GM19395 (cell line): ENCODE measurements around the gene KCNQ1.

Experiments used
- ATAC-seq: cut with Tn5 transposase; IDR thresholded peaks from one replicate; pipeline ENCODE4 v1.9.1; 2021; ENCODE audit warnings: mild to moderate bottlenecking, moderate library complexity; ENCODE audit not compliant: unreplicated experiment

Gene KCNQ1

GRCh38 chr11:2781408-2782274, 336.8 kb downstream of the KCNQ1 start:
- ATAC-seq, result no peak

DNA sequence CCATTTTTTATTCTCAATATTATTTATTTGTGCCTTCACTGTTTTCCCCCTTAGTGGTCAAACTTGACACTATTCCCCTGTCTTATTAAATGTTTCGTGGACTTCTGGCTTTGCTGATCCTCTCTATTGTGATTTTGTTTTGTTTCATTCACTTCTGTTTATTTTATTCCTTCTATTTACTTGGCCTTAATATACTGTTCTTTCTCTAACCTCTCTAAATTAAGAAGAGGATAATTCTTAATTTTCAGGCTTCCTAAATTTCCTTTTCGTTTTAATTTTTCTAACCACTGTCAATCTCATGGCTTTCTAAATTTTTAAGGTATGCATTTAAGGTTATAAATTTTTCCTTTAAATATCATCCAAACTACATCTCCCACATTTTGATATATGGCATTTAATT, 338.0 kb downstream of the KCNQ1 start:
- ATAC-seq, result no peak

GRCh38 chr11:2783536-2784082, 338.8 kb downstream of the KCNQ1 start:
- no peak for ATAC-seq

DNA sequence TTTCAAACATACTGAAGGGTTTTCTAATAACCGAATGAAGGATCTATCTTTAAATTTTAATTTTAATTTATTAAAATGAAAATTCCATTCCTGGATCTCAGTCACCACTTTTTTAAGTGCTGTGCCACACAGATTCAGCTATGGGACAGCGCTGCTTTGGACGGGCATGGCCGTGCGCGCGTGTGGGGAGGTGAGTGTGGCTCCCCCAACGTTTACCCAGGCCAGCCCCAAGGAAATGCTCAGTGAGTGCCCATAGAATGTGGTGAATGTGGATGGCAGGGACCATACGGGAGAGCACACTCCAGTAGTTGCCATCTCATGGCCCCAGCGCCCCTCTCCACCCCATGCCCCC, 343.0 kb downstream of the KCNQ1 start:
- no peak for ATAC-seq

DNA sequence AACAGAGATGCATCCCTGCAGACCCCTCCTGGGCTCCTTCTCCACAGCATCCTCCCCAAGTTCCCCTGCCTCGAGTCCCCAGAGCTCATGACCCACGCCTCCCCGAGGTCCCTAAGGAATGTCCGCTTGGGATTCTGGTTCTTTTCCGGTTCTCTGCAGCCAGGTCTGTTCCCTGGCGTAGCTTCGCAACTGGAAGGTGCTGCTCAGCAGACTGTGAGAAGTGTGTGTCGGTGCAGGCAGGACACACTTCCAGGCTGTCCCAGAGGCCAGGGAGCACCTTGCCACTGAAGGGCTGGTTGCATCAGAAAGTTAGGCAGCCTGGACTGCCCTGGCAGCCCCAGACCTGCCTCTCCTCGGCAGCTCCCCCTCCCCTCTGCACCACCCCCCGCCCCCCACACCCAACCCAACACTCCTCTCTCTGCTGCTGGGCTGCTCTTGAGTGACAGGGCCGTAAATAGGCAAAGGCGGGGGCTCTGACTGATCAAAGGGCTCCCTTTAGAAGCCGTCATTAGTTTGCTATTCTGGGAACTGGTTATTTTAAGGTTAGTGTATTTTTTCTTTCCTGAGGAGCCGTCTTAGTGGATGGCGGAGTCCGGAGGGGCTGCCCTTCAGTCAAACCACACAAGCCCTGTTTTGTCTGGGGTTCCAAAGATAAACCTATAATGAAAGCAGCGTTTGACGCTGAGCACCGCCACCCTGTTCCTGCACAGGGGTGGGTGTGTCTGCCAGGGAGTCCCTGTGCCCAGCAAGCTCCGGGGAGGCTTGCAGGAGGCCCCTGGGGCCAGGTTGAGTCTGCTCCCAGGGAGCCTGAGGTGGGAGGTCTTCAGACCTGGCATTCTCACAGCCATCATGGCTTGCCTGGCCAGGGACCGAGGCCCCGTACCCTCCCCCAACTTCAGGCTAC, 343.6 kb downstream of the KCNQ1 start:
- ATAC-seq, result no peak

GRCh38 chr11:2789331-2789730, 344.5 kb downstream of the KCNQ1 start:
- no peak for ATAC-seq

GRCh38 chr11:2789791-2790567, 345.2 kb downstream of the KCNQ1 start:
- ATAC-seq, result no peak

GRCh38 chr11:2790568-2790921, 345.7 kb downstream of the KCNQ1 start:
- ATAC-seq, result no peak

- no peak for ATAC-seq
Observed at GRCh38 chr11:2791139-2791520, 346.3 kb downstream of the KCNQ1 start.

GRCh38 chr11:2791521-2792380, 346.9 kb downstream of the KCNQ1 start:
- no peak for ATAC-seq

DNA sequence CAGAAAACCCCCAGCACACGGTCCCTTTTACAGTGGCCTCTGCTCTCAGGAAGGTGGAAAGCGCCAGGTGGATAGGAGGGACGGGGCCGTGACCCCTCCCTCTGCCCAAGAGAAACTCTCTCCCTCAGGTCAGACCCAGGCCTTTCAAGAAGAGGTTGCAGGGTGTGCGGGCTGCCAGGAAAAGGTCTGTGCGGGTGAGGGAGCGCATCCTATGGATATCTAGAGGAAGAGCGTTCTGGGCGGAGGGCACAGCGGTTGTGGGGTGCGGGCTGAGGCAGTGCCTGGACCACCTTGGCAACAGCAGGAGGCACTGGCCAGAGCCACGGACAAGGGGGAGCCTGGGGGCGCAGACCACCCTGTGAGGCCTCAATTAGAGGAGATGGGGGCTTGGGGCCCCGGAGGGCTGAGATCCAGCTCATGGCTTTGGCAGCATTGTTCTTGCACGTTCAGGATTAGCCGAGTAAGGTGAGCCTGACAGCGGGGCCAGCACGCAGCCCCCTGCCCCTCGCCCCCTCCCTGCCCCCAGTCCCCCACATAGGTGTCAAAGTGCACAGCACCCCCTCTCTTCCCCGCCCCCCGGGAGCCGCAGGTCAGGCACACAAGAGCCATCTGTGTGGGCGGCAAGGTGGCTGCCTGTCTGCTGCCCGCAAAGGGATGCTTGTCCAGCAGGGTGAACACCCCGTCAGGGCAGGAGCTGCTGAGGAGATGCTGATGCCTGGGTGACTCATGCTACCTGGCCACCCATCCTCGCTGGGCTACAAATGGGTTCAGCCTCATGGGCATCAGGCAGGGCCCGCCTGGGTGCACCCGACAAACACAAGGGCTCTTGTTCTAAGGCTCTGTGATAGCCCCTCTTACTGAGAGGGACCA, 347.8 kb downstream of the KCNQ1 start:
- no peak for ATAC-seq

DNA sequence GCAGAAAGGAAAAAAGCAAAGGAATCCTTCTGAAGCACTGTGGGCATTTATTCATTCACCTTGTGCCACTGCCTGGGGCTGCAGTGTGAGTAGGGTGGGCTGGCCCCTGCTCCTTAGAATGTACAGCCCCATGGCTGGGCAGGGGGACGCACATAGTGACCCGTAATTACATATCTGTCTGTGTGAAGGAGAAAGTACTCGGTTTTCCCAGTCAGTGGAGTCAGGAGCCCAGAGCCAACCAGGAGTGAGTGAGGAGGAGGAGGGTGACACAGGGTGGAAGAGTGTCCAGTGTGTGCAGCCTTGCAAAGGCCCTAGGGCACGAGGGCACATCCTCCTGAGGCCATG, 348.9 kb downstream of the KCNQ1 start:
- ATAC-seq, result no peak

DNA sequence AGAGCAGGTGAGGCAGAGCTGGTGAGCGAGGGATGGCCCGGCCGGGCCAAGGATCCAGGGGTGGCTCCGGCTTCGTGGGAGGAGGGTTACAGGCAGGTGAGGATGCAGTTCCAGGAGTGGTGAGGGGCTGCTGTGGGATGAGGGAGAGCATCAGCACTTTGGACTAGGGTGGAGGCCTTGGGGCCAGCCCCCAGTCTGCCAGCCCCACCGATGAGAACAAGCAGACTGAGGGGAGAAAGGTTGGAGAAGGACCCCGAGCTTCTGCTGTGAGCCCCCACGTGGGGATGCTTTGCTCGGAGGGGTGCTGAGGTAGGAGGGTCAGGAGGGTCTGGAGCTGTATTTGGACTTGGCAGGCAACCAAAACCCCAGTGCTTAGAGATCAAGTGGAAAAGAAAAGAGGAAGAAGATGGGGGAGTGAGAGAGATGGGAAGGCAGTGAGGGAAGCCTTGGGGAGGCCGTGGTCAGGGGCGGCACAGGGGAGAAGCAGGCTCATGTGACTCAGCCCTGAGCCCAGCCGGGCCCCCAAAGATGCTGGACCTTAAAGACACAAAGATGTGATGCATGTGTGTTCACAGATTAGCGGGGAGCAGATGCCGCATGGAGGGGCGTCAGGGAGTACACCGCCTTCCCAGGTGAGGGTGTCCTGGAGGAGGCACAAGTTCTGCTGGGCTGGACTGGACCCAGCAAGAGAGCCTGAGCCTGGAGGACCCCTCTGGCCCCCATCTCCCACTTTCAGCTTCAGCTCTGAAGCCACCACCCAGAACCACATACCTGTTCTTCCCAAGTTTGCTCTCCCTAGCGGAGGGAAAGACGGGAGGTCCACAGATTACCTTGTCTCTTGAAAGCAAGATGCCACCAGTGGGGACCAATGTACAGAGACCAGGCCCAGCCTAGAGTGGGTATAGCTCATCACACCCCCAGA, 349.5 kb downstream of the KCNQ1 start:
- no peak for ATAC-seq

GRCh38 chr11:2794968-2795322, 350.1 kb downstream of the KCNQ1 start:
- ATAC-seq, result no peak

DNA sequence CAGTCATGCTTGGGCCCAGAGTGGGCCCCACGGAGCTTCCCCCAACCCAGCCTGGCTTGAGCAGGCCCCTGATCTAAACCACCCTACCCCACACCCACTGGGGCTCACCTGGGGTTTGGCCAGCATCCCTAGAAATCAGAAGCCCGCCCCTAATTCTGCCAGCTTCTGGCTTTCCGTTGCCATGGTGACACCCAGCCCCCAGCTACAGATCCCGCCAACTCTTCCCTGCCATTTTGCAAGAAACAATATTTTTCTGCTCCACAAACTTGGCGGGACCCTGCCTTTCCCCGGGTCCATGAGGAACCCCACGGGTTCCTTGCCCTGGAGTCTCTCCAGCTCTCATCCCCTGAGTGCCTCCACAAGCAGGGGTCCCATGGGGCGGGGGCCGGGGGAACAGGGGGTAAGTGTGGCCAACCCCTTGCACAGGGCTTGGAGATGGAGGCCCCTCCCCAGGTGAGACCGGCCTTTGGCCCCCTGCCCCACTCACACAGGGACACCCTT, 350.7 kb downstream of the KCNQ1 start:
- no peak for ATAC-seq

DNA sequence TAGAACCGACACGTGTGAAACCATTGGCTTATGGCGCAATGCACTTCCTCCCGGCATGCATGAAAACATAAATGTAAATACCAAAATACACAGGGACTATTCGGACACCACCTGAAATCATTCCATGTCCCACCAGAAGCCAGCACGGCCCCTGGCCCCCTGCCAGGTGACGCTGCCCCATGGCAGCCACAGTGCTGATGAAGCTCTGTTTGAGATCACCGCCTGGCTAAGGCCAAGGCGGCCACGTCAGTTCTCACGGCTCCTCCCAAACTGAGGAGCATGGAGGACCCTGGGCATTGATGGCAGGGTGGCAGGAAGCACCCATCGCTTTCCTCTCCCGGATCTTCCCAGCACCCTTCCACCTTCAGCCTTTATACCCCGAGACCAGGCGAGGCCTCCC, 351.3 kb downstream of the KCNQ1 start:
- ATAC-seq, result no peak

GRCh38 chr11:2796508-2797113, 351.8 kb downstream of the KCNQ1 start:
- no peak for ATAC-seq
